ENCODE measurements around the gene ANTXR1.
"Not testable (repeated sequence)": the region's sequence is repeated elsewhere in the genome, so short reads cannot be mapped to it uniquely, and the experiment has no call there.

ANTXR1 gene

GRCh38 chr2:69169655-69170389, 156.8 kb downstream of the ANTXR1 start:
- no peak for TF ChIP-seq CTCF (IDR thresholded peaks at IDR 0.05; ENCODE audit: borderline replicate concordance, insufficient read depth, low read depth, low read length)
- H3K4me3 ChIP-seq (ENCODE audit: low read depth, low read length) = no peak overlapping the region

GRCh38 chr2:69170661-69171060, 157.7 kb downstream of the ANTXR1 start:
- TF ChIP-seq CTCF (IDR thresholded peaks at IDR 0.05; ENCODE audit: borderline replicate concordance, insufficient read depth, low read depth, low read length) = no peak
- no peak overlapping the region for H3K4me3 ChIP-seq (ENCODE audit: low read depth, low read length)

- H3K4me3 ChIP-seq (ENCODE audit: low read depth, low read length) = no peak overlapping the region
- no peak for TF ChIP-seq CTCF (IDR thresholded peaks at IDR 0.05; ENCODE audit: borderline replicate concordance, insufficient read depth, low read depth, low read length)
These were observed 158.3 kb downstream of the ANTXR1 start for GRCh38 chr2:69171116-69171896.

GRCh38 chr2:69171897-69172525, 159.0 kb downstream of the ANTXR1 start:
- TF ChIP-seq CTCF (IDR thresholded peaks at IDR 0.05; ENCODE audit: borderline replicate concordance, insufficient read depth, low read depth, low read length) = no peak
- H3K4me3 ChIP-seq (ENCODE audit: low read depth, low read length) = no peak overlapping the region

- H3K4me3 ChIP-seq (ENCODE audit: low read depth, low read length) = no peak overlapping the region
- TF ChIP-seq CTCF (IDR thresholded peaks at IDR 0.05; ENCODE audit: borderline replicate concordance, insufficient read depth, low read depth, low read length) = no peak
These were observed 160.7 kb downstream of the ANTXR1 start for GRCh38 chr2:69173706-69174105.

- H3K4me3 ChIP-seq (ENCODE audit: low read depth, low read length) = not testable (repeated sequence)
These were observed 161.2 kb downstream of the ANTXR1 start for GRCh38 chr2:69174211-69174610.

GRCh38 chr2:69175790-69176715, 163.1 kb downstream of the ANTXR1 start:
- TF ChIP-seq CTCF (IDR thresholded peaks at IDR 0.05; ENCODE audit: borderline replicate concordance, insufficient read depth, low read depth, low read length) = no peak
- H3K4me3 ChIP-seq (ENCODE audit: low read depth, low read length) = no peak overlapping the region

All from GM12875 (cell line).